Activated T-cell treated with anti-CD3 and anti-CD28 coated beads for 4 hours (primary cell): ENCODE measurements around the gene LUZP2.

ENCODE experiments used
- DNase-seq: peaks from one replicate; pipeline ENCODE4 v3.0.0-alpha.2; 2020

LUZP2 gene

DNA sequence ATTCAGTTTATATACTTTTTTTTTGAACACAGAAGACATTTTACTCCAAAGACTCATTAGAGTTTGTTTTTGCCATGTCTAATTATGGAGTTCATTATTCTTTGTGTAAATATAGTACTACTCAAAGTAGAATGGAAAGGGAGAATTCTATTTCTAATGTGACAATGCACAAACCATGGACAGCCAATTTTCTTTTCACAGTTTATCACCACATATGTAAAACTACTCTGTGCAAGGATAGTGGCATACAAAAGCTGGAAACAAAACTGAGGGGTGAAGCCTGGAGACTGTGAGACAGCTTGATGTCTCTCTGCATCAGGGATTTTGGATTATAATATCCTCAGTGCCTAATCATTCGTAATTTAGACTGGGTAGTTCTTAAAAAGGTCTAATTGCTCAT lies 75.5 kb downstream of the LUZP2 start:
- DNase-seq, result no peak

DNA sequence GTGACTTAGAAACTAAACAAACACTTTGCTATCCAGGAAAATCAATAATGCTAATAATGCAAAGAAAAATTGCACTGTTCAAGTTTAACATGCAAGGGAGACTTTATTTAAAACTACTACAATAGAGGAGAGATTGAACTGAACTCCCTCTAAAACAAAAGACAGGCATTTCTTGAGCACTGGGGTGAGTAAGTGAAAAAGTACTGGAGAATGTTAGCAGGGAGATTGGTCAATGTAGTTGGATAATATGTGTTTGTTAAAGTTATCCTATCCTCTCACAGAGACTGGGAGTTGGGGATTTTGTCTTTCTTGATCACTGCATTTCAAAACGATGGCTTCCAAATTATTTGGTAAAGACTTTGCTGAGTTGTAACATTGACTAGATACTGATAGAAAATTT lies 77.6 kb downstream of the LUZP2 start:
- no peak for DNase-seq

GRCh38 chr11:24575392-24575791 lies 78.5 kb downstream of the LUZP2 start:
- no peak for DNase-seq

- DNase-seq, result no peak
These were observed 88.3 kb downstream of the LUZP2 start for GRCh38 chr11:24585192-24585591.

DNA sequence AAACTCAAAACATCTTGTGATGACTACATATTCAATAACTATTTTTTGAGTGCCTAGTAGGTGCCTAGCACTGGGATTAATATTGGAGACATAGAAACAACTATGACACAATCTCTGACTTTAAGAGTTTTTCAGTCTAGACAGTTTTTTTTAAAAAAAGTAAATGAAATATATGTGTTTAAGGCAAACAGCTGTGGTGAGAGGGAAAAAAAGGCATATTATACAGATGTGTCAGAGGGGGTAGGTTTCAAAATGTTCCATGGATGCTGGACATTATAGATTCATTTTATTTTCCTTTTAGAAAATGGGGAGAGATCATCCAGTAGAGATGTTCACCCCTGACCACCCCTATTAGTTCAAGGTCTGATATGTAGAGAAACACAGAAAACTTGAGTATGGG lies 90.8 kb downstream of the LUZP2 start:
- DNase-seq, result no peak

- DNase-seq, result no peak
These were observed 91.2 kb downstream of the LUZP2 start for GRCh38 chr11:24588081-24588480.

DNA sequence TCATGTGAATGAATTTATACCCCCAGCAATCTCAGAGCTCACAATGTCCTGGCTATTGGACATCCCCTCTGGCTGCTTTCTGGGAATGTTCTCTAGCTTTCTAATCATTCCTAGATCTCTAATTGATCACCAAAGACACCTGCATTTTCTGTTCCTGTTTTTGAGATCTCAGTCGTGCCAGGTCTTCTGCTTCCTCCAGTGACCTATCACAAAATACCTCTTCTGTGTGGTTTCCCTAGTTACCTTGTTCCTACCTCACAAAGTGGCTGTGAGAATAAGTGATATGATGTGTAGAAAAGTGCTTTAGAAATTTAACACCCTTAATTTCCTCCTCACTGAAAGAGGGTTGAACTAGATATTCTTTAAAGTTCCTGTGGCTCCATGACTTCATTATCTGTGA lies 92.2 kb downstream of the LUZP2 start:
- no peak for DNase-seq

GRCh38 chr11:24591283-24591682 lies 94.4 kb downstream of the LUZP2 start:
- no peak for DNase-seq

DNA sequence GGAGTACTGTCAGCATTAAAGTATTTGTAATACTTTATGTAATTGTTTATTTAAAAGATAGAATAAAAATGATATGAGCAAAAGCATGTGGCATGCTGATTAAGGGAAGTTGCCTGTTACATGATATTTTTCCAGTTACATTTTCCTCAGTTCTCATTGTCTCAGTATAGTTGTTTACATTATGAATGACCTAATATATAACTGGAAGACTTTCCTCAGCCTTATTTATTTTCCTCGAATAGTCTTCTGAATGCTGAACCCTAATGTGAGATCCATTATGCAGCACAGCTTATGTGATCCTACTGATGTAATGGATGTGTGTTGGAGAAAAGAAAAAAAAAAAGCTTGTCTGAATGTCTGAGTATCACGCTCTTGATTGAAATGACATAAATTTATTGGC lies 95.5 kb downstream of the LUZP2 start:
- no peak for DNase-seq

- no peak for DNase-seq
These were observed 96.5 kb downstream of the LUZP2 start for GRCh38 chr11:24593332-24593731.

DNA sequence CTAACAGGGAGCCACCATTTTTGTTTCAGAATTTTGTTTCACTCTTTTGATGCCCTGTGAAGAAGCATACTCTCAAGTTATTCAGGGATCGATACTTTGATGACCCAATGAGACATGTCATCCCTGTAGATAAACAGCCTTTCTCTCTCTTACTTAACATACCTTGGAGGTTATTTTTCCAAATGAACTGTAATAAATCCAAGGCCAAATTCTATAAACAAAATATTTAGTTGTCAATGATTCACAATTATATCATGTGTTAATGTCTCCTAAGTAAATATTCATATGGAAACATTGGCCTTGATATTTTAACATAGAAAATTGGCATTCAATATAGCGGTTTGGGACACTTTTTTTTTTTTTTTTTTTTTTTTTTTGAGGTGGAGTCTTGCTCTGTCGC lies 97.5 kb downstream of the LUZP2 start:
- no peak for DNase-seq

DNA sequence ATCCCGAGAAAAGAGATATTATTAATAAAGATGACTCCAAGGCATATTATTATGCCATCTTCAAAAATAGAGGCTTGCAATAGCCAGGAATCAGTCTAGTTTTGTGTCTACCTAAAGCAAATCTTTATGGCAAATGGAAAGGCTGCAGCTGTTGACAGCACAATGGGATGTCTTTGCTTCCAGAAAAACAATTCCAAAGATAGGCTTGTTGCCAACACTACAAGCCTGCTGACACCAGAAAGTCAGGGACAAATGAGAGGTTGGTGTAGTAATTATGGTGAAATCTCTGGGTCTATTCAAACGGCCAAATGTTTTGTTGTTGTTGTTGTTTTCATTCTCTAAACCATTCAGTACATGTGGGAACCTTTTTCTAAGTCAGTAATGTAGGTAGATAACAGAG lies 101.8 kb downstream of the LUZP2 start:
- DNase-seq, result no peak

- DNase-seq, result no peak
These were observed 112.6 kb downstream of the LUZP2 start for GRCh38 chr11:24609192-24610119.

GRCh38 chr11:24615451-24616160 lies 118.8 kb downstream of the LUZP2 start:
- no peak for DNase-seq

DNA sequence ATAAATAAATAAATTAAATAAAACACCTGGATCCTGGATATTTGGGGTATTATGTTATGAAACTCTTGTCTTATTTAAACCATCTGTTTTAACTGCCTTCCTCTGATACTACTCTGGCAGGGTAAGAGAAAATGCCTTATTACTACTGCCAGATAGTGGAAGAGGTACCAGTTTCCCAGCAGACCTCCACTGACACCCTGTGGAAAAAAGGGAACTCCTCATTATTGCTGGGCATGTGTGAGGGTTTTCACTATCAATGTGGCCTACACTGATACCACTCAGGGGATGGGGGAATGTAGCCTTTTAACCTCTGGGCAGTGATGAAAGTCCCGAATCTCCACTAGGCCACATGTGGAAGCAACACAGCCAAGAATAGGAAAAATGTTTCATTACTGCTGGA lies 121.0 kb downstream of the LUZP2 start:
- DNase-seq, result no peak

- DNase-seq, result no peak
These were observed 123.0 kb downstream of the LUZP2 start for GRCh38 chr11:24619900-24620299.

GRCh38 chr11:24622262-24622661 lies 125.4 kb downstream of the LUZP2 start:
- DNase-seq, result no peak

DNA sequence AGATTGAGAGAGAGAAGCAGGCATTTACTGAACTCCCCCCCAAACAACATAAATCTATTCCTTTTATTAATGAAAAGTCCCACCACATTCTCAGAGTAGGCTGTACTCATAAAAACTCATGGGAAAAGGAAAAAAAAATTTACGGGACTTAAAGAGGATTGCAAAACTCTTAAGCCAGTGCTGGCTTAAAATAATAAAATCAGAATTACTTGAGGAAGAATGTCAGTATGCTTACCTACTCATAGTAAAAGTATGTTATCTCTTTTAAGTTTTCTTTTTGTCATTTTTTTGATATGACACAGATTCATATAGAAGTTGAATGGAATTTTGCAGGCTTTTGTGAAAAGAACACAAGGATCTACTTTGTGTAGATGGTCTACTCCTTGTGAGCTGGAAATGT lies 126.3 kb downstream of the LUZP2 start:
- no peak for DNase-seq

DNA sequence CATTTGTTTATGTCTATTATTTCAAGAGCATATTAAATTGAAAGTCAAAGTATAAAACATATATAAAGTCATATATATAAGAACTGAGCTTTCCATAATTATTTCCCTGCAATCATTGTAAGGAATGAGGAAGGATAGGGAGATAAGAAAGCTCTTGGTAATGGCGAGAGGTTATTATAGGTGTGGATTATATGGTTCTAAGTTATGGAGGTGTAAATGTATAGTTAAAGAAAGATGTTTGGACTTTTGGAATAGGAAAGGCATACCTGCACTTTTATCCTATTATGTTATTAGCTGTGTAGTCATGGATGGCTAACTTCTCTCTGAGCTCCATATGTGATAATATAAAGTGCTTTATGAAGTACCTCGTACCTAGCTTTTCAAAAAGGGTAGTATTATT lies 127.6 kb downstream of the LUZP2 start:
- DNase-seq, result no peak

DNA sequence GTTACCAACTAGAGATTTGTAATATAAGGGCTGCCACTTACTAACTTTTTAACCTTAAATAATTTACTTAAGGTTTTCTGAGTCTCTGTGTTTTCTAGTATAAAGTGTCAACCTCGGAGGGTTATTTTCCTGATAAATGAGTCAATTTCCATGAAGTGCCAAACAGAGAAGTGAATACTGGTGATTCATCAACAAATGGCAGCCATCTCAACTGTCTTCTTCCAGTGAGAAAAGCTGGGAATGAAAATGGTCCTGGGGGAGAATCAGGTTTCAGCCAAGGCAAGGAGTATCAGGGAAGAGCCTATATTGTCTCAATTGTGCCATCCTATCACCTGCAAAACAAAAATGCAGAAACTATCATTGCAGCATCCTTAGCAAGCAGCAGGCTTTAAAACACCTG lies 129.1 kb downstream of the LUZP2 start:
- DNase-seq, result no peak

DNA sequence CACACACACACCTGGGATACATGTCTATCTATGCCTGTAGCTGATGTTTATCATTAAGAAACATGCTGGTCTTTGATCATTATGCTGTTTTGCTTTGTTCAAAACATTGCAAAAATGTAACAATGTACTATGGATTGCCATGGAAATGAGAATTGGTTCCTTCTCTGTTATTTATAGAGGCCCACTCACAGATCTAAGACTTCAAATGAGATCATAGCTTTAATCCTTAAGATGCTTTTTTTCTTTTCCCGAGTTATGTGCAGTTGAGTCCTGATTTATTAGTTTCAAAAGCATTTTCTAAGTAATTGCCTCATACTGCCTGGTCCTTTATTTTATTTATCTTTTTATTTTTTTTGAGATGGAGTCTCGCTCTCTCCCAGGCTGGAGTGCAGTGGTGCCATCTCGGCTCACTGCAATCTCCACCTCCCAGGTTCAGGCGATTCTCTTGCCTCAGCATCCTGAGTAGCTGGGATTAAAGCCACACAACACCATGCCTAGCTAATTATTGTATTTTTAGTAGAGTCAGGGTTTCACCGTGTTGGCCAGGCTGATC lies 131.4 kb downstream of the LUZP2 start:
- no peak for DNase-seq

GRCh38 chr11:24634606-24635160 lies 137.8 kb downstream of the LUZP2 start:
- no peak for DNase-seq

DNA sequence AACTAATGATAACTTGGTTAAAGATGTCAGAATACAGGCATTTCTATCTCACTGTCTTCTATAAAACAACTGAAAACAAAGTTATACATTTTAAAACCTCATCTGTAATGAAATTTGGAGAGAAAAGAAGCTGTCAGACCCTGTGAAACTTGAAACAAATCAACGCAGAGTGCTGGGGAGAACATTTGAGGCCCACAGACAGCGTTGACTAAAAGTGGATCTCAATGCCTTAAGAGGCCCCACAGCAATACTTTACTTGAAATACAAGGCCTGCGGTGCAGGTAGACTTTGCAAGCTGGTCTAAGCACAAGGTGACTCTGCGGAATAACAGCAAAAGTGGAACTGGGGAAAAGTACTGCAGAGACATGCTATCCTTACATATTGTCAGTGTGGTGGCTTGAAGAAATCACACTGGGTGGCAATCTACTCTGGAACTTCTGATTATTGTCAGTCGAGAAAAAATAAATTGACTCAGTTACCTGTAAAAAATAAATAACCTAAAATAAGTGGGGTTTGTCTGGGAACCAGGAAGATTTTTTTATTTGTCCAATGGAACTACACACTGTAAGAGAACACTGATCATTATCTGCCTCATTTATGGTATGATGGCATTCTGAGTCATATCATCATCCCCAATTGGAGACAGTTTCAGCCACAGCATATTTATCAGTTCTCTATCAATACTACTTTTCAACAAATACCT lies 138.9 kb downstream of the LUZP2 start:
- DNase-seq, result no peak
